MG63 (cell line): Measurements from ENCODE around the gene WWOX. TPM values are rescaled to one million over a fixed set of nuclear protein-coding genes. Genes with fewer than 3 reads are reported as not detected.

Experiments
- DNase-seq: peaks from one replicate; pipeline ENCODE4 v3.0.0-alpha.2; 2020
- H3K27me3 ChIP-seq: fragments of 250-450 bp; sonication (Bioruptor Pico); 2 replicates; pipeline ENCODE4 v1.5.1; 2020; ENCODE audit warnings: mild to moderate bottlenecking, moderate library complexity
- H3K36me3 ChIP-seq: fragments of 250-450 bp; sonication (Bioruptor Pico); 2 replicates; pipeline ENCODE4 v1.5.1; 2020; ENCODE audit warnings: mild to moderate bottlenecking, moderate library complexity
- H3K4me3 ChIP-seq: fragments of 250-450 bp; sonication (Bioruptor Pico); 2 replicates; pipeline ENCODE4 v1.5.1; 2020; ENCODE audit warnings: mild to moderate bottlenecking, moderate library complexity
- H3K9me3 ChIP-seq: fragments of 250-450 bp; sonication (Bioruptor Pico); 2 replicates; pipeline ENCODE4 v1.5.1; 2020; ENCODE audit warnings: mild to moderate bottlenecking, moderate library complexity
- total RNA-seq: library from RNA; depleted of rRNA; stranded (reverse); fragments of >200 nt; shearing (Covaris generic); gene quantifications from 2 replicates; pipeline ENCODE4 v1.2.3, GENCODE V29; 2014; ENCODE audit warnings: low replicate concordance

Gene WWOX
- total RNA-seq, 1 experiment from 2014 or later: 11.4 TPM

DNA sequence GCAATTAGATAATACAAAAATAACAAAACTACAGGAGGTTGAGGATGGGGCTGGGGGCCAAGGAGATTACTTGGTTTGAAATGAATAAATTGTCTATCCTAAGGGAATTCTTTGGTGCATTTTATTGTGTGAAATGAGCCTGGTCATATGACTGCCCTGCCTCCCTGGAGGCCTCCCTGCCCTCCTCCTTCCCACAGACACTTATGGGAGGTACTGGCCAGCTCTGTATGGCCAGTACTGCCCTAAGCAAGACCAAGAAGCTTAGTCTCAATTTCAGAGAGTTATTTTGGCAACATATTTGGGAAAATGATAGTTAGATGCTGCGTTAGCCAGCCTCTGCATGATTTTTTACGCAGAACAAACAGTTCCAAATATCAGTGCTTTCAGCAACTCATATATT is 511.9 kb downstream of the WWOX start:
- Histone ChIP-seq H3K27me3 (no peaks in the 10 kb centered on the region), H3K4me3 (no peak overlapping the region), H3K36me3 (no peaks in the 10 kb centered on the region), H3K9me3 (no peaks in the 10 kb centered on the region)
- DNase-seq: no peak

GRCh38 chr16:78619811-78620210 is 520.4 kb downstream of the WWOX start:
- no peaks in the 10 kb centered on the region for H3K9me3 ChIP-seq
- H3K4me3 ChIP-seq: no peak overlapping the region
- no peaks in the 10 kb centered on the region for H3K27me3 ChIP-seq
- no peaks in the 10 kb centered on the region for H3K36me3 ChIP-seq
- no peak for DNase-seq

GRCh38 chr16:78620291-78620690 is 520.8 kb downstream of the WWOX start:
- Histone ChIP-seq H3K9me3 (no peaks in the 10 kb centered on the region), H3K36me3 (no peaks in the 10 kb centered on the region), H3K4me3 (no peak overlapping the region), H3K27me3 (no peaks in the 10 kb centered on the region)
- DNase-seq: no peak

GRCh38 chr16:78623796-78624195 is 524.3 kb downstream of the WWOX start:
- H3K36me3 ChIP-seq: no peaks in the 10 kb centered on the region
- H3K4me3 ChIP-seq: no peak overlapping the region
- no peaks in the 10 kb centered on the region for H3K9me3 ChIP-seq
- H3K27me3 ChIP-seq: no peaks in the 10 kb centered on the region
- DNase-seq: no peak

DNA sequence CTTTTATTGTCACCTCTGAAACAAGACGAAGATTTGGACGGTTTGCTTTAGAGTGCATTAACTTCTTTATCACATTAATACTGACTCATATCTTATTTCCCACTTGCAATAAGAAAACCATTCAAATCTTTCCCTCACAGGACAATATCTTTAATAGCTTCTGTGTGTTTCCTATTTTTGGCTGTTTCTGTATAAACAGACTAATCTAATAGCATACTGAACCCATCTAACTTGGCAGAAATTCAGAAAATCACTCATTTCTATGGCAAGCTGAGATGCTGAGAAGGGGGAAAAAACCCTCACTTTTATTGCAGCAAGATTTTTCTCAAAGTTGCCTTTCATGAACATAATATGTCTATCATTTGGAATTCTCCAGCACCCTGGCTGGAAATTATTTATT is 524.9 kb downstream of the WWOX start:
- H3K36me3 ChIP-seq: no peaks in the 10 kb centered on the region
- no peak overlapping the region for H3K4me3 ChIP-seq
- H3K27me3 ChIP-seq: no peaks in the 10 kb centered on the region
- no peaks in the 10 kb centered on the region for H3K9me3 ChIP-seq
- no peak for DNase-seq

- Histone ChIP-seq H3K9me3 (no peaks in the 10 kb centered on the region), H3K27me3 (no peaks in the 10 kb centered on the region), H3K4me3 (no peak overlapping the region), H3K36me3 (no peaks in the 10 kb centered on the region)
- no peak for DNase-seq
Measured at GRCh38 chr16:78628461-78629045, 529.1 kb downstream of the WWOX start.

GRCh38 chr16:78629173-78629572 is 529.7 kb downstream of the WWOX start:
- no peaks in the 10 kb centered on the region for H3K27me3 ChIP-seq
- DNase-seq: no peak

DNA sequence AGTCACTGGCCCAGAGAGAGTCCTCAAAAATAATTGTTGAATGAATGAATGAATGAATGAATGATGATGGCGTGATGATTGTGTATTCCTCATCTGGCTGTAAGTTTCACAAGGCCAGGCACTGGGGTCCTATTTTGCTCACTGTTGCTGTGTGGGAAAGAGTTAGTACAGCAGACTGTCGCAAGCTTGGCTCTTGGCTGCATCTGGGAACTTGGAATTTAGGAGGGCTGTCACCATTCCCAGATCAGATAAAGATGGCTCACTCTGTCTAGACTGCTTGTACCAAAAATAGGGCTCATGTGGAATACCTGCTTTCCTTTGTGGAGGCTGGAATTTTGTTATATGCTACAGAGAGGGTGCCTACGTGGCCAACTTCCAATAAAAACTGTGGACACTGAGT is 530.6 kb downstream of the WWOX start:
- H3K36me3 ChIP-seq: no peaks in the 10 kb centered on the region
- H3K9me3 ChIP-seq: no peaks in the 10 kb centered on the region
- no peak overlapping the region for H3K4me3 ChIP-seq
- DNase-seq: no peak
- H3K27me3 ChIP-seq: no peaks in the 10 kb centered on the region

More at GRCh38 chr16:78629173-78629572, 529.7 kb downstream of the WWOX start:
- Histone ChIP-seq H3K9me3 (no peaks in the 10 kb centered on the region), H3K4me3 (no peak overlapping the region), H3K36me3 (no peaks in the 10 kb centered on the region)

DNA sequence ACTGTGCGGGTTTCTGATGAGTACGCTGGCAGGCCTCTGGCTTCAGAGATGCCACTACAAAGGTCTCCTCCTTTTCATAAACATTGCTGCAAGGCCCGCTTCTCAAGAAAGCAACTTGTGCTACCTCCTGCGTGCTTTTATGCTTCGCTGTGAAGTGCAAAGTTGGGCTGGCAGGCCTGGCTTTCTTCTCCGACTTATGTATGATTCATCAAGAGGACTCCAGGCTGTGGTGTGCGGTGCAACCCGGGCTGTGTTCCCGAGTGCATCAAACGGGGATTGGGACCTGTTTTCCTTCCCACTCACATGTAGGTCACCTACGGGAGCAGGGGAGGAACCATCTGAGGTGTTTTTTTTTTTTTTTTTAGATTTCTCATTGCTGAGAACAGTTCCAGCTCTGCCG is 534.1 kb downstream of the WWOX start:
- no peak overlapping the region for H3K4me3 ChIP-seq
- DNase-seq: peak; percentile 33
- H3K27me3 ChIP-seq: no peaks in the 10 kb centered on the region
- no peaks in the 10 kb centered on the region for H3K9me3 ChIP-seq
- no peaks in the 10 kb centered on the region for H3K36me3 ChIP-seq

- Histone ChIP-seq H3K27me3 (no peaks in the 10 kb centered on the region), H3K36me3 (no peaks in the 10 kb centered on the region), H3K4me3 (no peak overlapping the region), H3K9me3 (no peaks in the 10 kb centered on the region)
- DNase-seq: no peak
Measured at GRCh38 chr16:78635807-78636206, 536.4 kb downstream of the WWOX start.

DNA sequence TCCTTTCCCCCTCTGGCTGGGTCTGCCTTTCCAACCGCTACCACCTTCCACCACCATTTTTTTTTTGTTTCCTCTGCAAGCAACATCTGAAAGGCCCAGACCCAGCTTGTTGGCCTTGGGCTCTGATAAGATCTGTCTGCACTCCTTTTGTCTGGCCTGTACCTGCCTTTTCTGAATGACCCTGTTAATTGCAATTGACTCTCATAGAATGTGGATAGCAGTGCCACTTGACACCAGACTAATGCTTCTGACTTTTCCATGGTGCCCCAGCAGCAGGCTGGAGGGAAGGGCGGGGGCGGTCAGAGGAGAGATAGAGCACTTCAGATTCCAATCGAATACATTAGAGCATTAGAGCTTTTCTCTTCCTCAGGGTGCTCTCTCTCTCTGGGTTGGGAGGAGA is 538.9 kb downstream of the WWOX start:
- Histone ChIP-seq H3K9me3 (no peaks in the 10 kb centered on the region), H3K36me3 (no peaks in the 10 kb centered on the region), H3K27me3 (no peaks in the 10 kb centered on the region), H3K4me3 (no peak overlapping the region)
- DNase-seq: no peak

GRCh38 chr16:78639775-78640174 is 540.3 kb downstream of the WWOX start:
- Histone ChIP-seq H3K4me3 (no peak overlapping the region), H3K9me3 (no peaks in the 10 kb centered on the region), H3K27me3 (no peaks in the 10 kb centered on the region), H3K36me3 (no peaks in the 10 kb centered on the region)
- no peak for DNase-seq

DNA sequence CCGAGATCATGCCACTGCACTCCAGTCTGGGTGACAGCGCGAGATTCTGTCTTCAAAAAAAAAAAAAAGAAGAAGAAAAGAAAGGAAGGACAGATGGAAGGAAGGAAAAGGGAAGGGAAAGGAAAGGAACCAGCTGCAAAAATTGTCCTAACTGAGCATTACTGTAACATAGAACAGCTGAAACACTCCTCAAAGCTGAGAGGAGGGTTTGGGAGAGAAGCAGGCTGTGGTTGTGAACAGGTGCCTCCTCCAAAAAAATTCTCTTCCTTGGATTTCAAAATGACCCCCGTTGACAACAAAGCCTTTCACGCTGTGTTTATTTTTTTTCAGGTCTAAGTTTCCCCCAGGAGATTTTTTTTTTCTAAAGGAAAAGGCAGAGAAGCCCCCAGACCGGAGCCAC is 541.4 kb downstream of the WWOX start:
- Histone ChIP-seq H3K4me3 (no peak overlapping the region), H3K36me3 (no peaks in the 10 kb centered on the region), H3K27me3 (no peaks in the 10 kb centered on the region), H3K9me3 (no peaks in the 10 kb centered on the region)
- no peak for DNase-seq

GRCh38 chr16:78641433-78641832 is 542.0 kb downstream of the WWOX start:
- H3K36me3 ChIP-seq: no peaks in the 10 kb centered on the region
- no peak overlapping the region for H3K4me3 ChIP-seq
- H3K27me3 ChIP-seq: no peaks in the 10 kb centered on the region
- no peak for DNase-seq
- H3K9me3 ChIP-seq: no peaks in the 10 kb centered on the region

DNA sequence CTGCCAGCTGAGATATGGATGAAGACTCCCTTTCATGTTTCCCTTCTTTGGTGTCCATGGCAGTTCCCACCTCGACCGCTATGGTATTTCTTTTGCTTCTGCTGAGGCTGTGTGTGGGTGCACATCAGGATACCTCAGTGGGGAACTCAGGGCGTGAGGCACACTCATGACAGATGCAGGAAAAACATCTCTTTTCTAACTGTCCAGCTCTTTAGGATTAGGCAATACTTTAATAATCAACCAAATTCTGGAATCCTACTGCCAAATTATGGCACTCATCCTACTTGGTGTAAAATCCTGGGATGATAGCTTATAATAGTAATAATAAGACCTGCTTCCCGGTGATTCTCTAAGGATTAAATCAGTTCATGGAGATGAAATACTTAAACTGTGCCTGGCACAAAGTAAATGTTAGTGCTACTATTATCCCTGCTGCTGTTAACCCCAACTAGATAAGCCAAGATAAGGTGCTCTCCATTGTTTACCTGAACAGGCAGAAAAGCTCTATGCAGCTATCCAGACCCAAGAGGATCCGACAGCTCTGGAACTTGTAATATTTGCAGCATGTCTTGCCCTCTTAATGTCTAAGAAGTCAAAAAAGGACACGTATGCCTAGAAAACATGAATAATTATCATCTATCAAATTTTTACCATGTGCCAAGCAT is 543.3 kb downstream of the WWOX start:
- no peak overlapping the region for H3K4me3 ChIP-seq
- no peaks in the 10 kb centered on the region for H3K36me3 ChIP-seq
- no peaks in the 10 kb centered on the region for H3K9me3 ChIP-seq
- no peak for DNase-seq
- no peaks in the 10 kb centered on the region for H3K27me3 ChIP-seq

- Histone ChIP-seq H3K36me3 (no peaks in the 10 kb centered on the region), H3K27me3 (no peaks in the 10 kb centered on the region), H3K4me3 (no peak overlapping the region), H3K9me3 (no peaks in the 10 kb centered on the region)
- DNase-seq: no peak
Measured at GRCh38 chr16:78645657-78646056, 546.2 kb downstream of the WWOX start.

DNA sequence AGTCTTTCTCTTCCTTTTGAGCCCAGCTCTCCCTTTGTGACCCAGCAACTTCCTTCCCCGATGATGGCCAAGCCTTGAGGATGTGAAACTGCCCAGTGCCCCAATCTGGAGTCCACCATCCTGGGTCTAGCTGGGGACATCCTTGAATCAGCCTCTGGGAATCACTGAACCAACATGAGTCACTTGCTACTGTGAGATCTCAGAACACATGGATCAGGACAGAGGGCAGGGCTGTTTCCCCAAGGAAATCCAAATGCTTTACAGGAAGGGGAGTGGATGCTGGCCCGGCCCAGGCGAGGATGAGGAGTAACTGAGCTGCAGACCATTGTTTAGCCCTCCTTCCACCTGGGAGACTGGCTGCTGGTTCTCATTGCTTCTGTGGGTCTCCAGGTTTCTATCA is 547.6 kb downstream of the WWOX start:
- no peak overlapping the region for H3K4me3 ChIP-seq
- H3K9me3 ChIP-seq: no peaks in the 10 kb centered on the region
- no peaks in the 10 kb centered on the region for H3K36me3 ChIP-seq
- H3K27me3 ChIP-seq: no peaks in the 10 kb centered on the region
- no peak for DNase-seq

DNA sequence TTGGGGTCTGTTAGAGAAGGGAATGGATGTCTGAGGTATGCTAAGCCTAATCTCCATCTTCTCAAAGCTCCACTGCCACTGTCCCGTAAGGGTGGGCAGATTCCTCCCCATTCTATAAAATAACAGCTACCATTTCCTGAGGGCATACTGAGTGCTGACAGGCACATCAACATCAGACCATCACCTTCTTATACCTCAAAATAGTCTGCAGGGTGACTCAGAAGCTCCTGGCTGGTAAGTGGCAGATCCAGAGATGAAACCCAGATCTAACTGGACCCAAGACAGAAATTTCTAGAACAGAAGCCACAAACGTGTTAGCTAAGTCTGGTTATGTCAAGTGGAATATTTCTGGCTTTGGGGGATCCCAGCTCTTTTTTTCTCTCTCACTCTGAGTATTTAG is 548.0 kb downstream of the WWOX start:
- Histone ChIP-seq H3K9me3 (no peaks in the 10 kb centered on the region), H3K36me3 (no peaks in the 10 kb centered on the region), H3K4me3 (no peak overlapping the region), H3K27me3 (no peaks in the 10 kb centered on the region)
- DNase-seq: no peak
